ENCODE data around the gene LIN9. TPM values are rescaled to one million over a fixed set of nuclear protein-coding genes. Genes with fewer than 3 reads are reported as not detected.
"Not testable (repeated sequence)": the region's sequence is repeated elsewhere in the genome, so short reads cannot be mapped to it uniquely, and the experiment has no call there.

LIN9 gene
- total RNA-seq, 3 donors from 2014 or later = 3.8 to 4.5 (median 4.4) TPM

DNA sequence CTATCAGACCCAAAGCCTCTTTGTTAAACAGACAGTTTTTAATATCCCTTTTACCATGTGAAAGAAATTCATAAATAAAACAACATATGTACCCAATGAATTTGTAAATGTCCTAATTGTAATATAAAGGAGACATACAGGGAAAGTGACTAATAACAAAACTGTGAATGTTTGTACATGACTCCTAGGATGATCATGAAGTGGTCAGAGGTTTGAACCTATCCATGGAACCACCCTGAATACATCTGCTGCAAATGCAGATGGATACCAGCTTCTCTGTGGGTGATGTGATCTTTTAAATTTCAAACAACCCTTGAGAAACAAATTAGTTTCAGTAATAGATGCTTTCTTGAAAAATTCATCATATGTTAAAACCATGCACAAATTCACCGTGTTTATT is 105.7 kb downstream of the LIN9 start:
- no peaks in the 10 kb centered on the region for H3K4me1 ChIP-seq (ENCODE audit: low read depth)
- TF ChIP-seq, protein P1, sequence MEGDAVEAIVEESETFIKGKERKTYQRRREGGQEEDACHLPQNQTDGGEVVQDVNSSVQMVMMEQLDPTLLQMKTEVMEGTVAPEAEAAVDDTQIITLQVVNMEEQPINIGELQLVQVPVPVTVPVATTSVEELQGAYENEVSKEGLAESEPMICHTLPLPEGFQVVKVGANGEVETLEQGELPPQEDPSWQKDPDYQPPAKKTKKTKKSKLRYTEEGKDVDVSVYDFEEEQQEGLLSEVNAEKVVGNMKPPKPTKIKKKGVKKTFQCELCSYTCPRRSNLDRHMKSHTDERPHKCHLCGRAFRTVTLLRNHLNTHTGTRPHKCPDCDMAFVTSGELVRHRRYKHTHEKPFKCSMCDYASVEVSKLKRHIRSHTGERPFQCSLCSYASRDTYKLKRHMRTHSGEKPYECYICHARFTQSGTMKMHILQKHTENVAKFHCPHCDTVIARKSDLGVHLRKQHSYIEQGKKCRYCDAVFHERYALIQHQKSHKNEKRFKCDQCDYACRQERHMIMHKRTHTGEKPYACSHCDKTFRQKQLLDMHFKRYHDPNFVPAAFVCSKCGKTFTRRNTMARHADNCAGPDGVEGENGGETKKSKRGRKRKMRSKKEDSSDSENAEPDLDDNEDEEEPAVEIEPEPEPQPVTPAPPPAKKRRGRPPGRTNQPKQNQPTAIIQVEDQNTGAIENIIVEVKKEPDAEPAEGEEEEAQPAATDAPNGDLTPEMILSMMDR (IDR thresholded peaks at IDR 0.05) = no peak
- no peak overlapping the region for H3K4me3 ChIP-seq
- intact Hi-C loops (cut with DNase I, micrococcal nuclease) = no loop called here
- DNase-seq (no peak), ATAC-seq (no peak)
- H3K9me3 ChIP-seq = no peaks in the 10 kb centered on the region
- no peaks in the 10 kb centered on the region for H3K36me3 ChIP-seq (ENCODE audit: low read depth)

DNA sequence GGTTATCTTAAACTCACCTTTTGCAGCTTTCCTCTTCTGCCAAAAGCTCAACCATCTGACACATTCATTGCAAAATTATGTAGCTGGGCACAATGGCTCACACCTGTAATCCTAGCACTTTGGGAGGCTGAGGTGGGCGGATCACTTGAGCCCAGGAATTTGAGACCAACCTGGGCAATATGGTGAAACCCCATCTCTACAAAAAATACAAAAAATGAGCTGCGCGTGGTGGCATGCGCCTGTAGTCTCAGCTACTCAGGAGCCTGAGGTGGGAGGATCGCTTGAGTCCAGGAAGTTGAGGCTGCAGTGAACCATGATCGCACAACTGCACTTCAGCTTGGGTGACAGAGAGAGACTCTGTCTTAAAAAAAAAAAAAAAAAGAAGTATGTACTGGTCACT is 106.3 kb downstream of the LIN9 start:
- DNase-seq; H3K9me3 ChIP-seq; intact Hi-C loops (cut with DNase I, micrococcal nuclease); H3K4me3 ChIP-seq; H3K36me3 ChIP-seq (ENCODE audit: low read depth); H3K4me1 ChIP-seq (ENCODE audit: low read depth); ATAC-seq: not testable (repeated sequence)

DNA sequence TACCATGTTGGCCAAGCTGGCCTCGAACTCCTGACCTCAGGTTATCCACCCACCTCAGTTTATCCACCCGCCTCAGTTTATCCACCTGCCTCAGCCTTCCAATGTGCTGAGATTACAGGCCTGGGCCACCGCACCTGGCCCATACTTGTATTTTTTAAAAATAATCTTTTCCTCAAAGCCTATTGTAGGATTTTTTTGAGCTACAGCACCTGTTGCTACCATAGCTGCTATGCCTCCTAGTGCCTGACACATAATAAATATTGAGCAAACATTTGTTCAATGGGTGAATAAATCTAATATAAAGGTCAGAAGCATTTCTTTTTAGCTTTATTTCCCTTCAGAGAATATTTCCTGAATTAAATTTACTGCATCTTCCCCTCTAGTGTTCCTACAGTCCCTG is 106.7 kb downstream of the LIN9 start:
- TF ChIP-seq, protein P1 (IDR thresholded peaks at IDR 0.05) = no peak
- H3K4me3 ChIP-seq = no peak overlapping the region
- intact Hi-C loops (cut with DNase I, micrococcal nuclease) = no loop called here
- H3K4me1 ChIP-seq (ENCODE audit: low read depth) = no peaks in the 10 kb centered on the region
- H3K36me3 ChIP-seq (ENCODE audit: low read depth) = no peaks in the 10 kb centered on the region
- ATAC-seq (no peak), DNase-seq (no peak)
- no peaks in the 10 kb centered on the region for H3K9me3 ChIP-seq

DNA sequence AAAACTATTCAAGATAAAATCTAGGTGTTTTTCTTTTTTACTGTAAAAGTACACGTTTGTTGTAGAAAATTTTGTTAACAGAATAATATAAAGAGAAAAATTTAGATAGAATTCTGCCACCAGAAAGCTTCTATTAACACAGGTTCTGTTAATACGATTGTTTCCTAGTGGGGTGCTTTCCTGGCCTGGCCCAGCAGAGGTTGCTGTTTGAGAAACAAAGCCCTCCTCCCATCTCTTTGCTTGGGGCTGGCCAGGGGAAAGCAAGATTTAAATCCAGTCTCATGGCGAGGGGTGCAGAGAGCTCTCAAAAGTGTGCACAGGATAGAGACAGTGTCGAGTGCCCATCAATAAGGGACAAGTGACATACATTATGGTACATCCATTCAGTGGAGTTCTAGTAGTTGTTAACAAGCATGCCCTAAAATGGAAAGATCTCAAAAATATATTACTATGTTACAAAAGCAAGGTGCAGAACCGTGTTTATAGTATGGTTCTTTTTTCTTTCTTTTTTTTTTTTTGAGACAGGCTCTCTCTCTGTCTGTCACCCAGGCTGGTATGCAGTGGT is 107.9 kb downstream of the LIN9 start:
- Histone ChIP-seq H3K36me3 (ENCODE audit: low read depth) (no peaks in the 10 kb centered on the region), H3K9me3 (no peaks in the 10 kb centered on the region), H3K4me3 (no peak overlapping the region), H3K4me1 (ENCODE audit: low read depth) (no peaks in the 10 kb centered on the region)
- DNase-seq = no peak
- intact Hi-C loops (cut with DNase I, micrococcal nuclease) = no loop called here
- TF ChIP-seq, protein P1 (IDR thresholded peaks at IDR 0.05) = no peak
- ATAC-seq = no peak

DNA sequence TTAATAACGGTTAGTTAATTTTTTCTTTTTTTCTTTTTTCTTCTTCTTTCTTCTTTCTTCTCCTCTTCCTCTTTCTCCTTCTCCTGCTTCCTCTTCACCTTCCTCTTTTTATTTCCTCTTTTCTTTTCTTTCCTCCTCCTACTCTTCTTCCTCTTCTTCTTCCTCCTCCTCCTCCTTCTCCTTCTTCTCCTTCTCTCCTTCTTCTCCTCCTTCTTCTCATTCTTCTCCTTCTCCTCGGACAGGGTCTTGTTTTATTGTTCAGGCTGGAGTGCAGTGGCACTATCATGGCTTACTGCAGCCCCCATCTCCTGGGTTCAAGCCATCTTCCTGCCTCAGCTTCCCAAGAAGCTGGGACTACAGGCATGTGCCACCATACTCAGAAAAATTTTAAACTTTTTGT is 109.0 kb downstream of the LIN9 start:
- H3K4me3 ChIP-seq = no peak overlapping the region

DNA sequence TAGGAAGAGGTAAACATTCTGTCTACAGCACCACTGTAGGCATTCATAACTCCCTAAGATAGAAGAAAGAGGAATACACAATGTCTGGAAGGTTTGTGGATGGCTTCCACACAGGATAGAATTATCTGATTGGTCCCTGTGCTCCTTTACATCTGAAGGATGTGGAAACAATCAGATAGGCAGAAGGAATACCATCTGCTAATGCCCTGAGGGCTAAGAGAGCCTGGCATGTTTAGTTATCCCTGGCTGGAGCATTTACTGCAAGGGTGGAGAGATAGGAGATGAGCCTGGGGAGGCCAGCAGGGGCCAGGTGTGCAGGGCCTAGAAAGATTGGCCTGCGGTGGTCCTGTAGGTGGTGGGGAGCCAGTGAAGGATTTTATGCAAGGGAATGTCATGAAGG is 113.8 kb downstream of the LIN9 start:
- intact Hi-C loops (cut with DNase I, micrococcal nuclease) = loop anchor here (5.0 kb wide), 1 partner anchor 68 kb away; no protein-coding TSS in a partner anchor
- Histone ChIP-seq H3K4me1 (ENCODE audit: low read depth) (no peaks in the 10 kb centered on the region), H3K9me3 (no peaks in the 10 kb centered on the region), H3K36me3 (ENCODE audit: low read depth) (no peaks in the 10 kb centered on the region), H3K4me3 (no peak overlapping the region)
- ATAC-seq (no peak), DNase-seq (no peak)
- TF ChIP-seq, protein P1 (IDR thresholded peaks at IDR 0.05) = no peak

More for the DNA sequence above, 109.0 kb downstream of the LIN9 start:
- no peaks in the 10 kb centered on the region for H3K9me3 ChIP-seq
- no peaks in the 10 kb centered on the region for H3K4me1 ChIP-seq (ENCODE audit: low read depth)
- DNase-seq (no peak), ATAC-seq (no peak)
- TF ChIP-seq, protein P1 (IDR thresholded peaks at IDR 0.05) = no peak
- intact Hi-C loops (cut with DNase I, micrococcal nuclease) = loop anchor here (5.0 kb wide), 1 partner anchor 73 kb away; no protein-coding TSS in a partner anchor
- H3K36me3 ChIP-seq (ENCODE audit: low read depth) = no peaks in the 10 kb centered on the region
